B cell (primary cell): Measurements from ENCODE around the gene PKD2L2. TPM values are rescaled to one million over a fixed set of nuclear protein-coding genes. Genes with fewer than 3 reads are reported as not detected.
"Not testable (repeated sequence)": the region's sequence is repeated elsewhere in the genome, so short reads cannot be mapped to it uniquely, and the experiment has no call there.

Source experiments
- ATAC-seq: fragments of 200-7000 bp; cut with Tn5 transposase; one replicate; pipeline ENCODE4 v1.10.0; 2021; ENCODE audit warnings: low read depth, mild to moderate bottlenecking, moderate number of reproducible peaks, moderate library complexity
- CTCF ChIA-PET: fragments of 350-600 bp; sonication (Branson Sonifier 250); formaldehyde crosslinking; loops from one replicate; lab custom pipeline; 2021; ENCODE audit warnings: antibody characterized with exemption, inconsistent platforms; lab: Charles Lee
- POLR2A ChIA-PET: fragments of 350-600 bp; sonication (Branson Sonifier 250); formaldehyde crosslinking; loops from one replicate; lab custom pipeline; 2021; ENCODE audit warnings: antibody characterized with exemption; lab: Charles Lee
- DNase-seq: peaks from one replicate; pipeline ENCODE4 v3.0.0; 2013
- H2AFZ ChIP-seq: 2 replicates; pipeline ENCODE4 v1.6.1; 2012; ENCODE audit warnings: mild to moderate bottlenecking, low read depth, low read length; ENCODE audit not compliant: insufficient read depth, poor library complexity, severe bottlenecking
- H3K27ac ChIP-seq, 2 donors: 1 replicate in 1 of 2; 2 replicates in 1 of 2; pipeline ENCODE4 v1.5.1; 2012 to 2013; ENCODE audit warnings: low read length in 2 of 2, mild to moderate bottlenecking in 2 of 2, moderate library complexity in 1 of 2
- H3K27me3 ChIP-seq, 4 experiments: fragments of 200-600 bp in 1 of 4; sonication (generic) in 1 of 4; replicated peaks in 1 of 4; 1 replicate in 2 of 4; 2 replicates in 2 of 4; pipeline versions ENCODE4 v1.6.1 to v1.7.0; 2013 to 2016; ENCODE audit warnings: low read length in 3 of 4, mild to moderate bottlenecking in 2 of 4, mixed read lengths in 1 of 4, moderate library complexity in 1 of 4; ENCODE audit not compliant: insufficient read depth in 4 of 4, control insufficient read depth in 3 of 4; ENCODE audit errors: control extremely low read depth in 1 of 4
- H3K36me3 ChIP-seq, 2 experiments: replicated peaks in 1 of 2; 1 replicate in 1 of 2; 2 replicates in 1 of 2; pipeline versions ENCODE4 v1.6.1 to v1.7.1; 2013; ENCODE audit warnings: low read length in 1 of 2; ENCODE audit not compliant: insufficient read depth in 2 of 2, control insufficient read depth in 1 of 2; ENCODE audit errors: control extremely low read depth in 1 of 2, extremely low read depth in 1 of 2
- H3K4me1 ChIP-seq, 2 donors: fragments of 200-600 bp in 1 of 2; sonication (generic) in 1 of 2; 1 replicate in 1 of 2; 2 replicates in 1 of 2; pipeline versions ENCODE4 v1.5.1 to v1.6.1; 2013 to 2017; ENCODE audit warnings: low read length in 2 of 2; ENCODE audit not compliant: control insufficient read depth in 2 of 2, insufficient read depth in 2 of 2
- H3K4me2 ChIP-seq: replicated peaks from 2 replicates; pipeline ENCODE3; 2012; ENCODE audit warnings: mild to moderate bottlenecking, low read depth, low read length; ENCODE audit not compliant: poor library complexity, severe bottlenecking
- H3K4me3 ChIP-seq, 5 experiments: fragments of 200-600 bp in 1 of 5; sonication (generic) in 1 of 5; 1 replicate in 3 of 5; 2 replicates in 2 of 5; pipeline versions ENCODE4 v1.5.1 to v1.7.0; 2011 to 2016; ENCODE audit warnings: low read length in 4 of 5, mild to moderate bottlenecking in 4 of 5, low read depth in 2 of 5, control low read depth in 1 of 5, moderate library complexity in 1 of 5; ENCODE audit not compliant: insufficient read depth in 1 of 5; ENCODE audit errors: control extremely low read depth in 1 of 5, extremely low read depth in 1 of 5
- H3K79me2 ChIP-seq: fragments of 200-600 bp; sonication (generic); one replicate; pipeline ENCODE4 v1.6.0; 2016; ENCODE audit warnings: low read length; ENCODE audit not compliant: control insufficient read depth, insufficient read depth
- H3K9ac ChIP-seq: fragments of 200-600 bp; sonication (generic); 2 replicates; pipeline ENCODE4 v1.6.1; 2017; ENCODE audit warnings: mild to moderate bottlenecking, low read length, moderate library complexity
- H3K9me3 ChIP-seq, 3 donors: one replicate each; pipeline versions ENCODE4 v1.6.1 to v1.7.1; 2013; ENCODE audit warnings: low read length in 2 of 3; ENCODE audit not compliant: control insufficient read depth in 2 of 3, insufficient read depth in 1 of 3; ENCODE audit errors: control extremely low read depth in 1 of 3
- H4K20me1 ChIP-seq: 2 replicates; pipeline ENCODE4 v1.6.0; 2012; ENCODE audit warnings: mild to moderate bottlenecking, low read length; ENCODE audit not compliant: insufficient read depth, control insufficient read depth, poor library complexity, severe bottlenecking
- H3K27ac Mint-ChIP-seq: one replicate; pipeline ENCODE4 v1.8.0; 2021; ENCODE audit warnings: mixed read lengths
- H3K27me3 Mint-ChIP-seq: one replicate; pipeline ENCODE4 v1.8.0; 2021; ENCODE audit warnings: mixed read lengths
- H3K4me1 Mint-ChIP-seq: one replicate; pipeline ENCODE4 v1.8.0; 2021; ENCODE audit warnings: mixed read lengths
- H3K4me3 Mint-ChIP-seq: one replicate; pipeline ENCODE4 v1.8.0; 2021; ENCODE audit warnings: mixed read lengths
- H3K9me3 Mint-ChIP-seq: one replicate; pipeline ENCODE4 v1.8.0; 2022; ENCODE audit warnings: mixed read lengths; ENCODE audit not compliant: insufficient read depth
- CTCF ChIP-seq: fragments of 200-600 bp; IDR thresholded peaks from one replicate; pipeline ENCODE4 v1.8.0; 2022; ENCODE audit warnings: antibody characterized with exemption, mild to moderate bottlenecking
- EZH2 ChIP-seq: IDR thresholded peaks from 2 replicates; pipeline ENCODE4 v1.6.1; 2012; ENCODE audit warnings: borderline replicate concordance, low read depth, mild to moderate bottlenecking, moderate library complexity, low read length; ENCODE audit not compliant: insufficient read depth, poor library complexity, severe bottlenecking
- WGBS: methylation state at CpG from one replicate; pipeline ENCODE4 v1.1.5; 2013; ENCODE audit warnings: missing lambda C conversion rate; ENCODE audit not compliant: insufficient coverage; 5-methylcytosine and 5-hydroxymethylcytosine counted together
- intact Hi-C: fragments of 100-400 bp; cut with micrococcal nuclease; formaldehyde crosslinking; loops from one replicate; pipeline ENCODE4 v1.10.0; 2022
- polyA plus RNA-seq: library from polyadenylated mRNA; depleted of rRNA; stranded (reverse); fragments of >200 nt; gene quantifications from 2 replicates; pipeline ENCODE4 v1.2.3, GENCODE V29; 2012
- total RNA-seq, 2 donors: library from RNA; stranded (reverse); fragments of 120-200 nt in 1 of 2; gene quantifications; 1 replicate in 1 of 2; 2 replicates in 1 of 2; pipeline versions ENCODE4 v1.2.3 to v1.2.4, GENCODE V29; 2013 to 2022

PKD2L2 gene
- total and polyA plus RNA-seq, 2 donors (not counting 1 experiment from before 2014, with no cell fraction given), result 0.12 to 0.37 TPM

GRCh38 chr5:137845472-137845871 lies 43.8 kb upstream of the PKD2L2 start:
- intact Hi-C loops, result no loop called here
- ATAC-seq (no peak), DNase-seq (no peak)
- H3K36me3 ChIP-seq, result peaks cover 0 to 10% of the 10 kb centered on the region in 2 experiments
- no peak overlapping the region for H3K4me3 ChIP-seq
- Mint-ChIP-seq H3K27ac (no peak overlapping the region), H3K27me3 (no peaks in the 10 kb centered on the region), H3K4me1 (peaks cover 21% of the 10 kb centered on the region), H3K4me3 (no peak overlapping the region), H3K9me3 (no peaks in the 10 kb centered on the region)
- H3K27me3 ChIP-seq, result no peaks in the 10 kb centered on the region
- no peak overlapping the region for H3K4me2 ChIP-seq
- H2AFZ ChIP-seq, result no peak overlapping the region
- H3K4me1 ChIP-seq, result peaks cover 10 to 12% of the 10 kb centered on the region in 2 donors
- TF ChIP-seq EZH2 (no peak), CTCF (no peak)
- no peak overlapping the region for H3K9ac ChIP-seq
- ChIA-PET POLR2A (no interaction called here), CTCF (no interaction called here)
- H4K20me1 ChIP-seq, result no peaks in the 10 kb centered on the region
- H3K9me3 ChIP-seq, result no peaks in the 10 kb centered on the region
- H3K79me2 ChIP-seq, result no peaks in the 10 kb centered on the region
- no peak overlapping the region for H3K27ac ChIP-seq

GRCh38 chr5:137847687-137848086 lies 41.6 kb upstream of the PKD2L2 start:
- DNase-seq, result no peak
- H3K27ac Mint-ChIP-seq, result no peak overlapping the region
- H3K4me3 Mint-ChIP-seq, result no peak overlapping the region
- H3K9me3 ChIP-seq, result no peaks in the 10 kb centered on the region
- no peak overlapping the region for H3K27ac ChIP-seq
- no peak for ATAC-seq
- H3K4me1 ChIP-seq, result peaks cover under 1% of the 10 kb centered on the region in 2 donors
- no peaks in the 10 kb centered on the region for H4K20me1 ChIP-seq
- no peak overlapping the region for H3K4me2 ChIP-seq
- ChIA-PET POLR2A (interaction anchor here (1.1 kb wide), 1 partner anchor 41 kb away, joined by 4 read pairs; the partner anchor contains the start of gene PKD2L2), CTCF (interaction anchor here (0.6 to 1.4 kb wide), 2 partner anchors 41 to 75 kb away, joined by 3 to 4 read pairs; partner anchors contain the start of gene PKD2L2)
- no peak for TF ChIP-seq CTCF
- TF ChIP-seq EZH2, result no peak
- H3K4me3 ChIP-seq, result no peak overlapping the region
- H3K9me3 Mint-ChIP-seq, result no peaks in the 10 kb centered on the region
- H3K79me2 ChIP-seq, result no peaks in the 10 kb centered on the region
- no peaks in the 10 kb centered on the region for H3K27me3 ChIP-seq
- H3K9ac ChIP-seq, result no peak overlapping the region
- intact Hi-C loops, result no loop called here
- 65% methylated on average over 4 of the region's 6 CpGs for WGBS
- peaks cover 0 to 10% of the 10 kb centered on the region in 2 experiments for H3K36me3 ChIP-seq
- no peaks in the 10 kb centered on the region for H3K27me3 Mint-ChIP-seq
- peaks cover 10% of the 10 kb centered on the region for H3K4me1 Mint-ChIP-seq
- no peak overlapping the region for H2AFZ ChIP-seq

- H3K9ac ChIP-seq, H3K27me3 Mint-ChIP-seq, H3K9me3 Mint-ChIP-seq, DNase-seq, H3K4me3 Mint-ChIP-seq, H3K27me3 ChIP-seq, H3K4me2 ChIP-seq, H4K20me1 ChIP-seq, H3K9me3 ChIP-seq, ATAC-seq, H3K27ac ChIP-seq, H2AFZ ChIP-seq, H3K36me3 ChIP-seq, H3K27ac Mint-ChIP-seq, intact Hi-C loops, H3K4me3 ChIP-seq, H3K79me2 ChIP-seq: not testable (repeated sequence)
- CTCF ChIA-PET, result interaction anchor here (1.3 kb wide), 1 partner anchor 74 kb away, joined by 4 read pairs; no protein-coding TSS in a partner anchor
- peaks cover 8 to 10% of the 10 kb centered on the region in 2 donors for H3K4me1 ChIP-seq
- peaks cover 16% of the 10 kb centered on the region for H3K4me1 Mint-ChIP-seq
- POLR2A ChIA-PET, result interaction anchor here (0.6 kb wide), 1 partner anchor 120 kb away, joined by 3 read pairs; no protein-coding TSS in a partner anchor
Measured at GRCh38 chr5:137853165-137853564, 36.1 kb upstream of the PKD2L2 start.
